IPS-NIHi7 (cell line): ENCODE results near the gene SENP1.

Experiments used
- DNase-seq: peaks from one replicate; pipeline ENCODE4 v3.0.0; 2012; ENCODE audit warnings: mixed read lengths; ENCODE audit errors: extremely low spot score

The SENP1 gene

DNA sequence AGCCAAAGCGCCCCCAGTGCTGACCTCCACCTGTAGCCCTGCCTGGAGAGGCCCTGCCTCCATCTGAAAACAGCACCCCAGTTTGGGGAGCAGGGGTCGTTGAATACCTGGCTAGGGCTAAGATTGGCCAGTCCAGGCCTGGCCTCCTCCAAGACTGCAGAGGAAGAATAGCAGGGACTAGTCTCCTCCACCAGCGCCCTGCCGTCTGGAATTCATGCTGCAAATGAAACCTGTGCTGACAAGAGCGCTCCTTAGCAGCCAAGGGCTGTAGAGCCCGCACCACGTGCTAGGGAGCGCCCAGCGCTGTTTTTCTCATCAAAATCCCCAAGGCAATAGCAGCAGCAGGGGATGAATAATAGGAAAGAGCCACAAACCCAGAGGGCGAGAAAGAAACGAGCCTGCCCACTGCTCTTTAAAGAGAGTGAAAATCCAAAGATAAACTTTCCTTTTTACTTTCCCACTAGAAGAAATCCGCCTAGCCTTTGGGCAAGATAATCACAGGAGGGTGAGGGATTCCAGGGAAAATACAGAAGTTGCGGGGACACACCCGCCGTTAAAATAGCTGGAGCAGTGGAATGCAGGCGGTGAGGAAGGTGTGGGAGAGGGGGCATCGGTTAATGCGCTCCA lies 104.9 kb downstream of the SENP1 start:
- DNase-seq: peak; percentile 80

DNA sequence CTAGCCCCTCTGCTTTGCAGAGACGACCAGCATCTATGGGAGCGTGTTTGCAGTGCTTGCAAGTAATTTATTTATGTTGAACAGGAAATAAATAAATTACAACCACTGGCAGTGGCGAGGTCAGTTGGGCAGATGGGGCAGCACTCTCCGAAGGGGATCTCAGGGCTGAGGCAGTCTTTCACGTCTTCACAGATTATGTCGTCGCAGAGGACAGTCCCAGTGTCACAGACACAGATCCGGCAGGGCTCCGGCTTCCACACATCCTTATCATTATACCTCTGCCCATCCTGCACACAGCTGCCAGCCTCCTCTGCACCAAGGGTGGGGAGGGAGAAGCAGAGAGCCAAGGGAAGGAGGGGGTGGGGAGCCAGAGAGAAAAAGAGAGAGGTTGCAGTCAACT lies 106.1 kb downstream of the SENP1 start:
- no peak for DNase-seq

DNA sequence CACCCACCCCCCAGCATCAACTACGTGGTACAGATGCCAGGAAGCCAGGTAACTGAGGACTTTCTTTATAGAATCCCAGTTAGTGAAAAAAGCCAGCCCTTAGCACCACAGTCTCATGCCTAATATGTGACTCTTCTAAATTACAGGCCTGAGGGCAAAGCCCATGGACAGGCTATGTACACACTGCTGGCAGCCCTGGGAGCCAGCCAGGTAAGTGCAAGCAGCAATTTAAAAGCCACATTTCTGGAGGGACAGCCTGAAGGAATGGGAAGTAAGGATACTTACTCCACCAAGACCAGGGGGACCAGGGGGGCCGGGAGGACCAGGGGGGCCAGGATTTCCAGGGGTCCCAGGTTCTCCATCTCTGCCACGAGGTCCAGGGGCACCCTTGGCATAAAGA lies 108.6 kb downstream of the SENP1 start:
- no peak for DNase-seq

DNA sequence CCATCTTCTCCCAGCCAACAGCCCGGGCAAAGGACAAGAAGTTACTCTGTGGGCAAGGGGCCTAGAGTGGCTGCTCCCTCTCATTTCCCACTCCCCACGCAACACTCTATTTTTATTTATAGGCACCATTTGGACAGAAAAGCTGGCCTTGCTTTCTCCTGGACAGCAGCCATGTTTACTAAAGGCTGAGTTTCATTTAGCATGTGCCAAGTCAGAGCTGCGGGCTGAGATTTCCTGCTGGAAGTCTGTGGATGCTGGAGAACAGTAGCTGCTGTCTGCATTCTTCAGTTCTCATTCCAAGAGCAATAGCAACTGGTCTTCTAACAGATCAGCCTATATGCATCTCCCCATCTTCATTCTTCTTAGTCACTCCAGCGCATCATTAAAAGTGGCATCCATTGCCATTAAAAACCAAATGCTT lies 109.9 kb downstream of the SENP1 start:
- DNase-seq: no peak

DNA sequence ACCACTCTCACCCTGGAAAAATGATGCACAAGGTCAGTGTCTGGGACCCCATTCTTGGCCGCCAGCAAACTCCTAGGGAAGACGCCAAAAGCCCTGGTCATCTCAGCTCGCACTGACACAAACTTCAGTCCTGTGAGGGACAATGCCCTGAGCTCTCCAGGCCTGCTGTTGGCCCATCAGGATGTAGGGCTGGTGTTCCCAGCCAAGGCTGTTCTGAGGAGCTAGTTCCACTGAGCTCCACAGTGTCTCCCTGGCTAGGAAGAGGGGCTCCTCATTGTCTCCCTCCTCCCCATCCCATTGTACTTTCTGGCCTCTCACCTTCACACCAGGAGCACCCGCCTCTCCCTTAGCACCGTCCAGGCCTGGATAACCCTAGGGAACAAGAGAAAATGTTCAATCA lies 112.4 kb downstream of the SENP1 start:
- no peak for DNase-seq
